Panc1 (cell line): ENCODE data around the gene FRMD4A.

ENCODE experiments used
- POLR2AphosphoS5 ChIP-seq: IDR thresholded peaks from 2 replicates; pipeline ENCODE4 v1.6.1; 2012; ENCODE audit warnings: mild to moderate bottlenecking, low read depth, low read length, moderate library complexity
- REST ChIP-seq, 2 experiments: IDR thresholded peaks; 2 replicates each; pipeline ENCODE4 v1.6.1; 2011 to 2012; ENCODE audit warnings: low read depth in 2 of 2, control low read depth in 1 of 2, low read length in 1 of 2, mild to moderate bottlenecking in 1 of 2, moderate library complexity in 1 of 2; ENCODE audit not compliant: insufficient read depth in 1 of 2
- SIN3A ChIP-seq: IDR thresholded peaks from 2 replicates; pipeline ENCODE4 v1.6.1; 2012; ENCODE audit warnings: low read depth, mild to moderate bottlenecking, low read length, moderate library complexity, borderline replicate concordance; ENCODE audit not compliant: insufficient read depth
- TCF7L2 ChIP-seq: IDR thresholded peaks from 2 replicates; pipeline ENCODE4 v1.6.1; 2011; ENCODE audit warnings: mild to moderate bottlenecking, low read depth, low read length, inconsistent platforms
- TF ChIP-seq, protein P1 (sequence below): fragments of 450-650 bp; IDR thresholded peaks from 2 replicates; pipeline ENCODE4 v1.5.1; 2017; ENCODE audit warnings: mild to moderate bottlenecking

GRCh38 chr10:13959443-13960359, 371.0 kb downstream of the FRMD4A start:
- TF ChIP-seq, protein P1, sequence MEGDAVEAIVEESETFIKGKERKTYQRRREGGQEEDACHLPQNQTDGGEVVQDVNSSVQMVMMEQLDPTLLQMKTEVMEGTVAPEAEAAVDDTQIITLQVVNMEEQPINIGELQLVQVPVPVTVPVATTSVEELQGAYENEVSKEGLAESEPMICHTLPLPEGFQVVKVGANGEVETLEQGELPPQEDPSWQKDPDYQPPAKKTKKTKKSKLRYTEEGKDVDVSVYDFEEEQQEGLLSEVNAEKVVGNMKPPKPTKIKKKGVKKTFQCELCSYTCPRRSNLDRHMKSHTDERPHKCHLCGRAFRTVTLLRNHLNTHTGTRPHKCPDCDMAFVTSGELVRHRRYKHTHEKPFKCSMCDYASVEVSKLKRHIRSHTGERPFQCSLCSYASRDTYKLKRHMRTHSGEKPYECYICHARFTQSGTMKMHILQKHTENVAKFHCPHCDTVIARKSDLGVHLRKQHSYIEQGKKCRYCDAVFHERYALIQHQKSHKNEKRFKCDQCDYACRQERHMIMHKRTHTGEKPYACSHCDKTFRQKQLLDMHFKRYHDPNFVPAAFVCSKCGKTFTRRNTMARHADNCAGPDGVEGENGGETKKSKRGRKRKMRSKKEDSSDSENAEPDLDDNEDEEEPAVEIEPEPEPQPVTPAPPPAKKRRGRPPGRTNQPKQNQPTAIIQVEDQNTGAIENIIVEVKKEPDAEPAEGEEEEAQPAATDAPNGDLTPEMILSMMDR: no peak
- TF ChIP-seq POLR2AphosphoS5 (no peak), REST (IDR thresholded peaks at IDR 0.05; ENCODE audit: insufficient read depth in 1 of 2, low read depth in 2 of 2, low read length in 1 of 2) (no peak), TCF7L2 (no peak), SIN3A (no peak)
